Gastroesophageal sphincter (tissue), 4 donors: ENCODE results near the gene SMCO4. TPM values are rescaled to one million over a fixed set of nuclear protein-coding genes. Genes with fewer than 3 reads are reported as not detected.

Experiments
- ATAC-seq: fragments of 150-250 bp; one replicate; pipeline ENCODE4 v1.9.1; 2016; ENCODE audit warnings: mild to moderate bottlenecking, moderate library complexity
- H3K27ac ChIP-seq, 4 donors: fragments of 200-600 bp; sonication (generic) in 3 of 4; 1 replicate in 3 of 4; 2 replicates in 1 of 4; pipeline ENCODE4 v1.5.1; 2016 to 2019
- H3K27me3 ChIP-seq: fragments of 200-600 bp; sonication (generic); one replicate; pipeline ENCODE4 v1.5.1; 2019
- H3K36me3 ChIP-seq, 2 donors: fragments of 200-600 bp; sonication (generic); one replicate each; pipeline ENCODE4 v1.5.1; 2019; ENCODE audit warnings: control low read depth in 1 of 2
- H3K4me1 ChIP-seq, 3 donors: fragments of 200-600 bp; sonication (generic); 1 replicate in 2 of 3; 2 replicates in 1 of 3; pipeline ENCODE4 v1.5.1; 2016 to 2019; ENCODE audit warnings: control low read depth in 2 of 3
- H3K4me3 ChIP-seq, 2 donors: fragments of 200-600 bp; sonication (generic); one replicate each; pipeline ENCODE4 v1.5.1; 2019; ENCODE audit warnings: mild to moderate bottlenecking in 1 of 2, moderate library complexity in 1 of 2
- H3K9me3 ChIP-seq, 3 donors: fragments of 200-600 bp; sonication (generic); one replicate each; pipeline ENCODE4 v1.5.1; 2017 to 2019; ENCODE audit warnings: control low read depth in 2 of 3
- CTCF ChIP-seq, 4 experiments: fragments of 200-600 bp in 2 of 4; fragments of 450-650 bp in 2 of 4; sonication (generic) in 1 of 4; IDR thresholded peaks; one replicate each; pipeline ENCODE4 v1.5.1; 2017 to 2019; ENCODE audit warnings: antibody characterized with exemption in 4 of 4, mild to moderate bottlenecking in 2 of 4, moderate library complexity in 2 of 4
- EP300 ChIP-seq: sonication (generic); formaldehyde crosslinking; IDR thresholded peaks from one replicate; pipeline ENCODE4 v1.6.1; 2017; ENCODE audit warnings: antibody characterized with exemption, mild to moderate bottlenecking
- POLR2A ChIP-seq, 2 donors: fragments of 450-650 bp; IDR thresholded peaks; one replicate each; pipeline ENCODE4 v1.6.1; 2017; ENCODE audit warnings: antibody characterized with exemption in 2 of 2, mild to moderate bottlenecking in 2 of 2, moderate library complexity in 1 of 2
- POLR2AphosphoS5 ChIP-seq: sonication (generic); formaldehyde crosslinking; IDR thresholded peaks from one replicate; pipeline ENCODE4 v1.6.1; 2017; ENCODE audit warnings: antibody characterized with exemption
- WGBS, 2 donors: methylation state at CpG; one replicate each; pipeline ENCODE4 v1.1.5; 2018; ENCODE audit warnings: low coverage in 1 of 2; 5-methylcytosine and 5-hydroxymethylcytosine counted together
- total RNA-seq, 4 donors: library from RNA; depleted of rRNA; stranded (reverse); fragments of >200 nt; gene quantifications; one replicate each; pipeline ENCODE4 v1.1.0, GENCODE V29; 2016

The SMCO4 gene
- total RNA-seq, 4 donors from 2014 or later, result 5.6 to 15.5 (median 11.6) TPM

- Histone ChIP-seq H3K4me3 (no peak overlapping the region), H3K9me3 (no peaks in the 10 kb centered on the region), H3K36me3 (peaks cover 0 to 10% of the 10 kb centered on the region in 2 donors), H3K4me1 (peaks cover 0 to 11% (median 0%) of the 10 kb centered on the region in 3 donors), H3K27ac (no peak overlapping the region), H3K27me3 (no peaks in the 10 kb centered on the region)
- WGBS, 2 donors, result 100% methylated on average over 1 of the region's 1 CpG
- TF ChIP-seq CTCF (IDR thresholded peaks at IDR 0.05), result no peak
- no peak for ATAC-seq
Observed at GRCh38 chr11:93519179-93519578, 24.0 kb downstream of the SMCO4 start.

- Histone ChIP-seq H3K4me1 (peaks cover 0 to 11% (median 0%) of the 10 kb centered on the region in 3 donors), H3K9me3 (no peaks in the 10 kb centered on the region), H3K4me3 (no peak overlapping the region), H3K27me3 (no peaks in the 10 kb centered on the region), H3K27ac (no peak overlapping the region), H3K36me3 (peaks cover 0 to 9% of the 10 kb centered on the region in 2 donors)
- no peak for ATAC-seq
- 95 to 96% methylated on average over 2 to 3 of the region's 3 CpGs for WGBS, 2 donors
- no peak for TF ChIP-seq POLR2A (IDR thresholded peaks at IDR 0.05)
- TF ChIP-seq EP300, result no peak
- no peak for TF ChIP-seq CTCF (IDR thresholded peaks at IDR 0.05)
- TF ChIP-seq POLR2AphosphoS5, result no peak
Observed at GRCh38 chr11:93518081-93518480, 25.1 kb downstream of the SMCO4 start.

- no peak for ATAC-seq
- H3K4me1 ChIP-seq, result peaks cover 0 to 11% (median 0%) of the 10 kb centered on the region in 3 donors
- H3K9me3 ChIP-seq, result no peaks in the 10 kb centered on the region
- TF ChIP-seq POLR2AphosphoS5 (no peak), EP300 (no peak), POLR2A (IDR thresholded peaks at IDR 0.05) (no peak), CTCF (IDR thresholded peaks at IDR 0.05) (no peak)
- 94 to 100% methylated on average over 3 to 4 of the region's 4 CpGs for WGBS, 2 donors
- H3K4me3 ChIP-seq, result no peak overlapping the region
- H3K27me3 ChIP-seq, result no peaks in the 10 kb centered on the region
- H3K27ac ChIP-seq, result no peak overlapping the region
- peaks cover 0 to 4% of the 10 kb centered on the region in 2 donors for H3K36me3 ChIP-seq
Observed at GRCh38 chr11:93517611-93518010, 25.6 kb downstream of the SMCO4 start.

- H3K27ac ChIP-seq, result no peak overlapping the region
- no peaks in the 10 kb centered on the region for H3K9me3 ChIP-seq
- no peaks in the 10 kb centered on the region for H3K36me3 ChIP-seq
- WGBS, 2 donors, result 89 to 93% methylated on average over 2 to 4 of the region's 4 CpGs
- H3K27me3 ChIP-seq, result no peaks in the 10 kb centered on the region
- H3K4me3 ChIP-seq, result no peak overlapping the region
- TF ChIP-seq POLR2AphosphoS5 (no peak), EP300 (no peak), POLR2A (IDR thresholded peaks at IDR 0.05) (no peak), CTCF (IDR thresholded peaks at IDR 0.05) (no peak)
- peaks cover 0 to 11% (median 0%) of the 10 kb centered on the region in 3 donors for H3K4me1 ChIP-seq
- ATAC-seq, result no peak
Observed at GRCh38 chr11:93517041-93517440, 26.1 kb downstream of the SMCO4 start.

GRCh38 chr11:93515441-93516025 is 27.7 kb downstream of the SMCO4 start:
- TF ChIP-seq POLR2A (IDR thresholded peaks at IDR 0.05) (no peak), POLR2AphosphoS5 (no peak), EP300 (no peak), CTCF (IDR thresholded peaks at IDR 0.05) (no peak)
- Histone ChIP-seq H3K27me3 (no peaks in the 10 kb centered on the region), H3K36me3 (no peaks in the 10 kb centered on the region), H3K4me1 (peaks cover 0 to 11% (median 0%) of the 10 kb centered on the region in 3 donors), H3K27ac (no peak overlapping the region), H3K4me3 (no peak overlapping the region), H3K9me3 (no peaks in the 10 kb centered on the region)
- no peak for ATAC-seq
- WGBS, 2 donors, result 61 to 83% methylated on average over 5 of the region's 5 CpGs
